Measurements from ENCODE around the gene DHCR24.

The DHCR24 gene

GRCh38 chr1:54876814-54877213 lies 10.2 kb downstream of the DHCR24 start:
- no peaks in the 10 kb centered on the region for H3K9me3 Mint-ChIP-seq
- DNase-seq (no peak), ATAC-seq (no peak)
- no peaks in the 10 kb centered on the region for H3K27me3 Mint-ChIP-seq
- H3K27ac Mint-ChIP-seq: no peak overlapping the region
- H3K4me3 Mint-ChIP-seq: no peak overlapping the region
- H3K4me1 Mint-ChIP-seq: no peaks in the 10 kb centered on the region

- ATAC-seq: no peak
- Mint-ChIP-seq H3K4me1 (no peaks in the 10 kb centered on the region), H3K4me3 (no peak overlapping the region), H3K27me3 (no peaks in the 10 kb centered on the region), H3K27ac (peak overlapping the region in 1 of 2 donors; percentile 81), H3K9me3 (no peaks in the 10 kb centered on the region)
- no peak for DNase-seq
Measured at GRCh38 chr1:54875000-54875399, 12.0 kb downstream of the DHCR24 start.

DNA sequence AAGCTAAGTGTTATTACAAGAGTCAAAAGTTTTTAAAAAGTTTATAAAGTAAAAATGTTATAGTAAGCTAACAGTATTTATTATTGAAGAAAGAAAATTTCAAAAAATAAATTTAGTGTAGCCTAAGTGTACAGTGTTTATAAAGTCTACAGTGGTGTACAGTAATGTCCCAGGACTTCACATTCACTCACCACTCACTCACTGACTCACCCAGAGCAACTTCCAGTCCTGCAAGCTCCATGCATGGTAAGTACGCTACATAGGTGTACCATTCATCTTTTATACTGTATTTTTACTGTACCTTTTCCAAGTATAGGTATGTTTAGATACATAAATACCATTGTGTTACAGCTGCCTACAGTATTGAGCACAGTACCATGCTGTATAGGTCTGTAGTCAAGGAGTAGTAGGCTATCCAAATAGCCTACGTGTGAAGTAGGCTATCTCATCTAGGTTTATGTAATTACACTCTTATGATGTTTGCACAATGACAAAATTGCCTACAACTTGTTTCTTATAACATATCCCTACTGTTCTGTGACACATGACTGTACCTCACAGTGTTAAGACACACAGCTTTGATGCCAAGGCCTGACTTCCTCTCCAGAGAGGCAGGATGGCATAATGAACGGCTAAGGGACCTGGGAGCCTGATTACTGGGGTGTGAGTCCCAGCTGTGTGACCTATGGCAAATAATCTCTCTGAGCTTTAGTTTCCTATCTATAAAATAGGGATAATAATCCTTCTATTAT lies 12.7 kb downstream of the DHCR24 start:
- no peaks in the 10 kb centered on the region for H3K27me3 Mint-ChIP-seq
- H3K4me1 Mint-ChIP-seq: no peaks in the 10 kb centered on the region
- ATAC-seq (no peak), DNase-seq (no peak)
- H3K9me3 Mint-ChIP-seq: no peaks in the 10 kb centered on the region
- no peak overlapping the region for H3K4me3 Mint-ChIP-seq
- no peak overlapping the region for H3K27ac Mint-ChIP-seq

DNA sequence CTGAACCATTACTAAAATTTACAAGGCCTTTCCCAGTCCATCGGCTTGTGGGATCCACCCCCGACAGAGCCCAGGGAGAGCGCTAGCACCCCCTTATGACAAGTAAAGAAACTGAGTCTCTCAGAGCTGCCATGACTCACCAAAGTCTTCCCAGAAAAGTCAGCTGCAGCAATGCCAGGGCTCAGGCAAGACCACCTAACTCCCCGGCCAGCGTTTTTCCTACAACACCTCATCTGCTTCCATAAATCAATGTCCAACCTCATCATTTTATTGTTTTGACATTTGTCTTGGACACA lies 15.0 kb downstream of the DHCR24 start:
- DNase-seq (no peak), ATAC-seq (no peak)
- Mint-ChIP-seq H3K27me3 (no peaks in the 10 kb centered on the region), H3K27ac (no peak overlapping the region), H3K4me1 (no peaks in the 10 kb centered on the region), H3K9me3 (no peaks in the 10 kb centered on the region), H3K4me3 (no peak overlapping the region)

DNA sequence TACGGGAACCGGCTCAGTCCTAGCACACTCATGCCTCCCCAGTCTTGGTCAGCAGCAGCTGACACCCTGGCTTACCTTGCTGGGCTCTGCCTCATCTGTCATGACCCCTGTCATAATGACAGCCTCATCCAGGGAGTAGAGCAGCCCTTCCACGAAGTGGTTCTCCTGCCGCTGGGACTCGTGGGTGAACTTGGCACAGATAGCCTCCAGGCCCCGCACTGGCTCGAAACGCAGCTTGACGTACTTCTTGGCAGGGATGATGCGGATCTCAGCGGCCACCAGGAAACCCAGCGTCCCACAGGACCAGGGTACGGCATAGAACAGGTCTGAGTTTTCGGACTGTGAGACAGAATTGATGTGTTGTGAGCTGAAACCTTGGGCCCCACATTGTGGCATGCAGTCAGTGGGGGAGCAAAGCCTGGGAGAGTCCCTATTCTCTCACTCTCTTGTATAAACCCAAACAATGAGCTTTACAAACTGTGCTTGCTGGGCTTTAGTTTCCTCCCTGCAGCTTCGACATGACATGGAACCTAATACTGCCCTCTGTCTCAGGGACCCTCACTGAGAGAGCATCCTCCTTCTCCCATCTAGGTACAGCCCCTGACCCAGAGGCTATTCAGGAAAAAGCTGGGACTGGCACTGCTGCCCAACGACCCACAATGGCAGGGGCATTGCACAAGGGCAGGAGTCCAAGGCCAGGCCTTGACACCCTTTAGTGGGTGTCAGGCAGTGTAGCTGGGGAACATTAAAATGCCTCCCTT lies 15.5 kb downstream of the DHCR24 start:
- Mint-ChIP-seq H3K9me3 (no peaks in the 10 kb centered on the region), H3K27ac (no peak overlapping the region), H3K27me3 (no peaks in the 10 kb centered on the region), H3K4me3 (no peak overlapping the region), H3K4me1 (no peaks in the 10 kb centered on the region)
- no peak for DNase-seq
- no peak for ATAC-seq

DNA sequence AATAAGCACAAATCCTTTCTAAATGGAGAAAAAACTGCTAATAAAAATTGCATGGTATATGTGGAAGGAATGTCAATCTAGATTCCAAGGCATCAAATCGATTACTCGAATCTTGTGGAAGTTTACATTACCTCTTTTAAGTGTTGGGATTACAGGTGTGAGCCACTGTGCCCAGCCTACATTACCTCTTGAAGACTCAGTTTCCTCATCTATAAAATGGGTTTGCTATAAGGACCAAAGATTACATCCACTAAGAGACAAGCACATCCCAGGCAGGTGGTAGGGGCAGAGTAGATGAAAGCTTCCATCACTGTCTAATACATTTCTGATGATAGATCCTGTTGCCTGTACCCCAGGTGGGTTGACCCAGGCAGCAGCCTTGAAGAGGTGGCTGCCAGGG lies 16.1 kb downstream of the DHCR24 start:
- Mint-ChIP-seq H3K9me3 (no peaks in the 10 kb centered on the region), H3K4me3 (no peak overlapping the region), H3K4me1 (no peaks in the 10 kb centered on the region), H3K27ac (no peak overlapping the region), H3K27me3 (no peaks in the 10 kb centered on the region)
- ATAC-seq (no peak), DNase-seq (no peak)

GRCh38 chr1:54869173-54869851 lies 17.7 kb downstream of the DHCR24 start:
- ATAC-seq (no peak), DNase-seq (no peak)
- H3K4me1 Mint-ChIP-seq: no peaks in the 10 kb centered on the region
- no peaks in the 10 kb centered on the region for H3K27me3 Mint-ChIP-seq
- H3K27ac Mint-ChIP-seq: no peak overlapping the region
- no peaks in the 10 kb centered on the region for H3K9me3 Mint-ChIP-seq
- no peak overlapping the region for H3K4me3 Mint-ChIP-seq

GRCh38 chr1:54867717-54868057 lies 19.3 kb downstream of the DHCR24 start:
- Mint-ChIP-seq H3K9me3 (no peaks in the 10 kb centered on the region), H3K27me3 (no peaks in the 10 kb centered on the region), H3K27ac (no peak overlapping the region), H3K4me3 (no peak overlapping the region), H3K4me1 (no peaks in the 10 kb centered on the region)
- DNase-seq (no peak), ATAC-seq (no peak)

GRCh38 chr1:54866801-54867716 lies 19.9 kb downstream of the DHCR24 start:
- H3K9me3 Mint-ChIP-seq: no peaks in the 10 kb centered on the region
- no peak overlapping the region for H3K4me3 Mint-ChIP-seq
- no peak for DNase-seq
- no peak overlapping the region for H3K27ac Mint-ChIP-seq
- ATAC-seq: no peak
- no peaks in the 10 kb centered on the region for H3K4me1 Mint-ChIP-seq
- H3K27me3 Mint-ChIP-seq: no peaks in the 10 kb centered on the region

DNA sequence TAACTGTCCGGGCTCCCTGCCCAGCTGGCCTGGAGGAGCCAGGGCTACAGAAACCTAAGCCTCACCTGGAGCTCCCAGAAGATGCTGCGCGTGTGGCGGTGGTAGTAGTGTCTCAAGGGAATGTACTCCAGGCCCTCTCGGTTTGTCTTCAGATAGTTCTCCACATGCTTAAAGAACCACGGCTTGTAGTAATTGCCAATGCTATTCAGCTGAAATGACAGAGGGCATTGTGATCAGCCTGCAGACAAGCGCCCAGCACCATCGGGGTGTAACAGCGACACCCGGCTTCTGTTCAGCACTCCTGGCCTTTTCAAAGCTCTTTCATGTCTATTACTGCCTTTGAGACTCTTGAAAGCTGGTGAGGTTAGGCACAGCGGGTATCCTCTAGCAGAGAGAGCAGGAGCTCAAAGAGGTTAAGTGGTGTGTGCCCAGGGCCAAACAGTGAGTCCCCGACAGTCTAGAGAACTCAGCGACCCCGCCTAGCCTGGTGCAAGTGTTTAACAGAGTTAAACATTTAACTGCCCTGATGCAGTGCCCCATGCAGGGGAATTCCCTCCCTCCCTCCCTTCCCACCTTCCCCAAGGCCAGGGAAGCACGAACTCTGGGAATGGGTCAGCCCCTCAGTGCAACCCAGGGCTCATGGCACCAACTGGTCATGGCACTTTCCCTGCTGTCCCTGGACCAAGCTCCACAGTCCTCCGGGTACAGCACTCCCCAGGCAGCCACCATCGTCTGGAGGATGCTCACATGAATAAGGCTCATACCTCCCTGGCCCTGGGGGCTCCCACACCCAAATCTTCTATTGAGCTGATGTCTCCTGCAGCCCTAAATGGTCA lies 21.5 kb downstream of the DHCR24 start:
- DNase-seq (no peak), ATAC-seq (no peak)
- H3K27me3 Mint-ChIP-seq: no peaks in the 10 kb centered on the region

GRCh38 chr1:54864460-54865208 lies 22.4 kb downstream of the DHCR24 start:
- H3K4me1 Mint-ChIP-seq: no peaks in the 10 kb centered on the region
- ATAC-seq (no peak), DNase-seq (no peak)
- no peak overlapping the region for H3K4me3 Mint-ChIP-seq
- no peaks in the 10 kb centered on the region for H3K9me3 Mint-ChIP-seq
- no peaks in the 10 kb centered on the region for H3K27me3 Mint-ChIP-seq
- peak overlapping the region in 1 of 2 donors; percentile 49 for H3K27ac Mint-ChIP-seq

More for the DNA sequence above, 21.5 kb downstream of the DHCR24 start:
- Mint-ChIP-seq H3K9me3 (no peaks in the 10 kb centered on the region), H3K4me3 (no peak overlapping the region), H3K27ac (peak overlapping the region in 1 of 2 donors; percentile 64), H3K4me1 (no peaks in the 10 kb centered on the region)

DNA sequence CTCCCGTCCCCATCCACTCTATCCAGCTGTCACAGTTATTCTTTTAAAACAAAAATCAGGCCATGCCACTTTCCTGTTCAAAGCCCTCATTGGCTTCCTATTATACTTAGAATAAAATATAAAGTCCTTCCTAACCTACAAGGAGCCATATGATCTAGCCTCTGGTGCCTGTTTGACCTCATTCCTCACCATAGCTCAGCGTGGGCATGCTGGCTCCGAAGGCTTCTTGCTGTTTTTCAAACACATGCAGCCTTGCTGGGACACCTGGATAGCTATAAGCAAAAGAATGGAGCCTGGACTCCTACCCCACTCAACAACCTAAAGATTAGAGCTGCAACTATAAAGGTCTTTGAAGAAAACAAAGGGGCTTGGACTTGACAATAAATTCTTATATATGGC lies 23.7 kb downstream of the DHCR24 start:
- H3K4me1 Mint-ChIP-seq: no peaks in the 10 kb centered on the region
- H3K27ac Mint-ChIP-seq: no peak overlapping the region
- H3K9me3 Mint-ChIP-seq: no peaks in the 10 kb centered on the region
- ATAC-seq (no peak), DNase-seq (no peak)
- H3K4me3 Mint-ChIP-seq: no peak overlapping the region
- H3K27me3 Mint-ChIP-seq: no peaks in the 10 kb centered on the region

DNA sequence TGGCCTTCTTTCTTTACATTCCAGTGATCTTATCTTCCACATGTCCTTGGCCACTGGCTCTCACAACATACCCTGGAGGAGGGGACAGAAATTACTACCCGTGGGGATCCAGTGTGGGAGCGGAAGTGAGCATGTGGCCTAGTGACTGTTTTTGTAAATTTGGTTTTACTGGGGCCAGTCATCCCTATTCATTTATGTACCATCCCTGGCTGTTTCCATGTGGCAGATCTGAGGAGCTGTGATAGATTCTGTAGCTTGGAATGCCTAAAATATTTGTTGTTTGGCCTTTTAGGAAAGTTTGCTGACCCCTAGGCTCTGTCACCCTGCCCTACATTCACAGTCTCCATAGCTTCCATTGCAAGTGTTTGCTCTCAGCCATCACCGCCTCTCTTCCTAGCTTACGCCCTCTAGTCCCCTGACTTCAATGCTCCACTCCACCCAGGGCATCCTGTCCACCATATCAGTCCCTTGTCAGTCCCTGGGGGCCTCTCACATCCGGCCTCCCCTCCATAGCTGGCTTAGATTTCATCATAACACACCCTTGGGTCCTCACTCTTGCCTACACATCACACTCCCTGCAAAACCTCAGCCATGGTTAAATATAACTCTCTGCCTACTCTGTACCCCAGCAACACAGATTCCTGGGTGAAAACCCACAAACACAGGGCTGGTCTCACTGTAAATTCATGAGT lies 25.8 kb downstream of the DHCR24 start:
- ATAC-seq: no peak
- no peak overlapping the region for H3K4me3 Mint-ChIP-seq
- DNase-seq: no peak

More for the DNA sequence above, 25.8 kb downstream of the DHCR24 start:
- no peak overlapping the region for H3K27ac Mint-ChIP-seq
- H3K27me3 Mint-ChIP-seq: no peaks in the 10 kb centered on the region
- H3K4me1 Mint-ChIP-seq: no peaks in the 10 kb centered on the region
- no peaks in the 10 kb centered on the region for H3K9me3 Mint-ChIP-seq
